Lower leg skin (tissue), 3 donors: ENCODE measurements around the gene AP1M1.

ENCODE experiments used
- POLR2A ChIP-seq, 2 donors: fragments of 450-650 bp; IDR thresholded peaks; one replicate each; pipeline ENCODE4 v1.6.1; 2016 to 2017; ENCODE audit warnings: antibody characterized with exemption in 2 of 2, mild to moderate bottlenecking in 1 of 2, moderate library complexity in 1 of 2
- TF ChIP-seq, protein P1 (sequence below), 3 donors: fragments of 450-650 bp; IDR thresholded peaks; one replicate each; pipeline ENCODE4 v1.5.1; 2016; ENCODE audit warnings: antibody characterized with exemption in 3 of 3, mild to moderate bottlenecking in 3 of 3, moderate library complexity in 2 of 3

DNA sequence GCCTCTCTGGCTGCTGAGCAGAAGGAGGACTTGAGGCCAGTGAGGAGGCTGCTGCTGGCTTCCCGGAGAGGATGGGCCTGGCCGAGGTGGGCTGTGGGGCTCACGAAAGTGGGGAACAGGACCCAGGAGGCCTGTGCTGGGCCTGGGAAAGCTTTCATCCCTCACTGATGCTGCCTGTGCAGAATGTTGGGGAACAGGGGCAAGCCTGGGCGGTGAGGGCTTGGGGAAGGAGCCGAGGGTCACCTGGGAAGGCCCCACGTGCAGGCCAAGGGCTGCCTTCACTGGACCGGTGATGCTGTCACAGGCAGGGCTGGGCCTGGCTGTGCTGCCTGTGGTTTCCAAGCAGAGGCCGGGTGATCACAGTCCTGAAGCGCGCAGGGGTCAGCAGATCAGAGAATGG, 9.4 kb downstream of the AP1M1 start:
- TF ChIP-seq POLR2A (IDR thresholded peaks at IDR 0.05) = no peak
- TF ChIP-seq, protein P1, sequence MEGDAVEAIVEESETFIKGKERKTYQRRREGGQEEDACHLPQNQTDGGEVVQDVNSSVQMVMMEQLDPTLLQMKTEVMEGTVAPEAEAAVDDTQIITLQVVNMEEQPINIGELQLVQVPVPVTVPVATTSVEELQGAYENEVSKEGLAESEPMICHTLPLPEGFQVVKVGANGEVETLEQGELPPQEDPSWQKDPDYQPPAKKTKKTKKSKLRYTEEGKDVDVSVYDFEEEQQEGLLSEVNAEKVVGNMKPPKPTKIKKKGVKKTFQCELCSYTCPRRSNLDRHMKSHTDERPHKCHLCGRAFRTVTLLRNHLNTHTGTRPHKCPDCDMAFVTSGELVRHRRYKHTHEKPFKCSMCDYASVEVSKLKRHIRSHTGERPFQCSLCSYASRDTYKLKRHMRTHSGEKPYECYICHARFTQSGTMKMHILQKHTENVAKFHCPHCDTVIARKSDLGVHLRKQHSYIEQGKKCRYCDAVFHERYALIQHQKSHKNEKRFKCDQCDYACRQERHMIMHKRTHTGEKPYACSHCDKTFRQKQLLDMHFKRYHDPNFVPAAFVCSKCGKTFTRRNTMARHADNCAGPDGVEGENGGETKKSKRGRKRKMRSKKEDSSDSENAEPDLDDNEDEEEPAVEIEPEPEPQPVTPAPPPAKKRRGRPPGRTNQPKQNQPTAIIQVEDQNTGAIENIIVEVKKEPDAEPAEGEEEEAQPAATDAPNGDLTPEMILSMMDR (IDR thresholded peaks at IDR 0.05) = no peak
